Stomach (tissue), 4 donors: ENCODE measurements around the gene COL18A1.

Source experiments
- EP300 ChIP-seq: sonication (generic); formaldehyde crosslinking; IDR thresholded peaks from one replicate; pipeline ENCODE4 v1.6.1; 2017; ENCODE audit warnings: antibody characterized with exemption
- POLR2A ChIP-seq, 4 donors: fragments of 450-650 bp; IDR thresholded peaks; one replicate each; pipeline ENCODE4 v1.6.1; 2016; ENCODE audit warnings: antibody characterized with exemption in 4 of 4, control low read depth in 2 of 4, mild to moderate bottlenecking in 1 of 4, moderate library complexity in 1 of 4
- POLR2AphosphoS5 ChIP-seq, 3 donors: sonication (generic); formaldehyde crosslinking; IDR thresholded peaks; one replicate each; pipeline ENCODE4 v1.6.1; 2016; ENCODE audit warnings: antibody characterized with exemption in 3 of 3
- TF ChIP-seq, protein P1 (sequence below), 7 experiments: fragments of 450-650 bp in 4 of 7; fragments of 200-600 bp in 3 of 7; sonication (generic) in 3 of 7; IDR thresholded peaks; one replicate each; pipeline ENCODE4 v1.5.1; 2016 to 2019; ENCODE audit warnings: antibody characterized with exemption in 7 of 7, control low read depth in 2 of 7, mild to moderate bottlenecking in 1 of 7

DNA sequence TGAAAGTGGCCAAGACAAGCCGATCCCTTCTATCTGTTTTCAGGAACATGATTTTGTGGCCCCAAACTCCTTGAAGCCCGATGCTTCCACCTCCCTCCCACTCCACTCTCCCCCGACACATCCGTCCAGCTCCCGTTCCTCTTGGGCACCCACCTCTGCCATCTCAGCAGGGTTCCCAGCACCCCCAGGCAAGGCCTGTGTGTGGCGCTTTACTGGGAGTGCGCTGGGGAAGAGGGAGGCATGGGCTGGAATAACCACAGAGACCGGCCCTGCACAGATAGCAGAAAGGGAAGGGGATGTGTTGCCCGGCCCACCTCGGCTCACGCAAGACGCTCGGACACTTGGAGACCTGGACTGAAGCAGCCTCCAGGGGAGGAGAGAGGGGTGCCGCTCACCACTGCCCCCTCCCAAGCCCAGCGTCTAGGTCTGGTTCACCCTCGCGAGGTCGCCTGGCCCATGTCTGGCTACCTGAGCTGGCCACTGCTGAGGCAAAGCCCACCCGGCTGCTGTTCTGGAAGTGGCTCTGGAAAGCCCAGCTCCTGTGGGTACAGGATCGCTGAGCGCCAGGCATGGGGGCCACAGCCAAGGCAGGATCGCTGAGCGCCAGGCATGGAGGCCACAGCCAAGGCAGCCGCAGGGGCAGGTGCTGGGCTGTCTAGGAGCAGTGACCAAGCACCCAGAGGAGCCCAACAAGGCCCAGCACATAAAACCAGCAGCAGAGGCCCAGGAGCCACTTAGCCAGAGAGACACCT is 23.8 kb upstream of the COL18A1 start:
- TF ChIP-seq POLR2A (IDR thresholded peaks at IDR 0.05) (no peak), POLR2AphosphoS5 (IDR thresholded peaks at IDR 0.05) (no peak), EP300 (no peak)
- TF ChIP-seq, protein P1, sequence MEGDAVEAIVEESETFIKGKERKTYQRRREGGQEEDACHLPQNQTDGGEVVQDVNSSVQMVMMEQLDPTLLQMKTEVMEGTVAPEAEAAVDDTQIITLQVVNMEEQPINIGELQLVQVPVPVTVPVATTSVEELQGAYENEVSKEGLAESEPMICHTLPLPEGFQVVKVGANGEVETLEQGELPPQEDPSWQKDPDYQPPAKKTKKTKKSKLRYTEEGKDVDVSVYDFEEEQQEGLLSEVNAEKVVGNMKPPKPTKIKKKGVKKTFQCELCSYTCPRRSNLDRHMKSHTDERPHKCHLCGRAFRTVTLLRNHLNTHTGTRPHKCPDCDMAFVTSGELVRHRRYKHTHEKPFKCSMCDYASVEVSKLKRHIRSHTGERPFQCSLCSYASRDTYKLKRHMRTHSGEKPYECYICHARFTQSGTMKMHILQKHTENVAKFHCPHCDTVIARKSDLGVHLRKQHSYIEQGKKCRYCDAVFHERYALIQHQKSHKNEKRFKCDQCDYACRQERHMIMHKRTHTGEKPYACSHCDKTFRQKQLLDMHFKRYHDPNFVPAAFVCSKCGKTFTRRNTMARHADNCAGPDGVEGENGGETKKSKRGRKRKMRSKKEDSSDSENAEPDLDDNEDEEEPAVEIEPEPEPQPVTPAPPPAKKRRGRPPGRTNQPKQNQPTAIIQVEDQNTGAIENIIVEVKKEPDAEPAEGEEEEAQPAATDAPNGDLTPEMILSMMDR (IDR thresholded peaks at IDR 0.05): no peak
